Measurements from ENCODE around the gene SF3B5. TPM values are rescaled to one million over a fixed set of nuclear protein-coding genes. Genes with fewer than 3 reads are reported as not detected.
"Not testable (repeated sequence)": the region's sequence is repeated elsewhere in the genome, so short reads cannot be mapped to it uniquely, and the experiment has no call there.

The SF3B5 gene
- polyA plus RNA-seq, 6 donors from 2014 or later, result 314 to 420 (median 370) TPM

DNA sequence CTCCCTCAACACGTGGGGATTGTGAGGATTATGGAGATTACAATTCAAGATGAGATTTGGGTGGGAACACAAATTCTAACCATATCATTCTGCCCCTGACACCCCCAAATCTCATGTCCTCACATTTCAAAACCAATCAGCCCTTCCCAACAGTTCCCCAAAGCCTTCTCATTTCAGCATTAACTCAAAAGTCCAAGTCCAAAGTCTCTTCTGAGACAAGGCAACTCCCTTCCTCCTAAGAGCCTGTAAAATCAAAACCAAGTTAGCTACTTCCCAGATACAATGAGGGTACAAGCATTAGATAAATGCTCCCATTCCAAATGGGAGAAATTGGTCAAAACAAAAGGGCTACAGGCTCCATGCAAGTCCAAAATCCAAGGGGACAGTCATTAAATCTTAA lies 47.7 kb downstream of the SF3B5 start:
- peaks cover 0 to 9% (median 3%) of the 10 kb centered on the region in 7 donors for H3K9me3 Mint-ChIP-seq
- H3K27ac Mint-ChIP-seq, result no peak overlapping the region
- H3K27me3 Mint-ChIP-seq, result no peaks in the 10 kb centered on the region
- H3K36me3 Mint-ChIP-seq, result peaks cover 5 to 10% of the 10 kb centered on the region in 2 donors
- ATAC-seq (ENCODE audit: low read depth in 2 of 2) (no peak), DNase-seq (no peak)
- H3K4me3 Mint-ChIP-seq, result no peak overlapping the region
- H3K4me1 Mint-ChIP-seq, result peaks cover 0 to 5% (median 2%) of the 10 kb centered on the region in 3 donors

DNA sequence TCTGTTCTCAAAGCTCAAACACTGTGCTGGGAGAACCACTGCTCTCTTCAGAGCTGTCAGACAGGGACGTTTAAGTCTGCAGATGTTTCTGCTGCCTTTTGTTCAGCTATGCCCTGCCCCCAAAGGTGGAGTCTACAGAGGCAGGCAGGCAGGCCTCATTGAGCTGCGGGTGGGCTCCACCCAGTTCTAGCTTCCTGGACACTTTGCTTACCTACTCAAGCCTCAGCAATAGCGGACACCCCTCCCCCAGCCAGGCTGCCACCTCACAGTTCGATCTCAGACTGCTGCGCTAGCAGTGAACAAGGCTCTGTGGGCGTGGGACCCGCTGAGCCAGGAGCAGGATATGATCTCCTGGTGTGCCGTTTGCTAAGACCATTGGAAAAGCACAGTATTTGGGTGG lies 48.7 kb downstream of the SF3B5 start:
- peaks cover 0 to 14% (median 6%) of the 10 kb centered on the region in 7 donors for H3K9me3 Mint-ChIP-seq
- not testable (repeated sequence) for H3K27me3 Mint-ChIP-seq; H3K27ac Mint-ChIP-seq; ATAC-seq (ENCODE audit: low read depth in 2 of 2); DNase-seq; H3K4me3 Mint-ChIP-seq; H3K4me1 Mint-ChIP-seq; H3K36me3 Mint-ChIP-seq

DNA sequence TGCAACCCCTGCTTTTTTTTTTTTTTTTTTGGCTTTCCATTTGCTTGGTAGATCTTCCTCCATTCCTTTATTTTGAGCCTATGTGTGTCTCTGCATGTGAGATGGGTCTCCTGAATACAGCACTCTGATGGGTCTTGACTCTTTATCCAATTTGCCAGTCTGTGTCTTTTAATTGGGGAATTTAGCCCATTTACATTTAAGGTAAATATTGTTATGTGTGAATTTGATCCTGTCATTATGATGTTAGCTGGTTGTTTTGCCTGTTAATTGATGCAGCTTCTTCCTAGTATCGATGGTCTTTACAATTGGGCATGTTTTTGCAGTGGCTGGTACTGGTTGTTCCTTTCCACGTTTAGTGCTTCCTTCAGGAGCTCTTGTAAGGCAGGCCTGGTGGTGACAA lies 50.4 kb downstream of the SF3B5 start:
- DNase-seq; H3K4me3 Mint-ChIP-seq; H3K36me3 Mint-ChIP-seq; ATAC-seq (ENCODE audit: low read depth in 2 of 2); H3K27ac Mint-ChIP-seq; H3K4me1 Mint-ChIP-seq; H3K27me3 Mint-ChIP-seq: not testable (repeated sequence)
- peaks cover 0 to 14% (median 8%) of the 10 kb centered on the region in 7 donors for H3K9me3 Mint-ChIP-seq

Other genes starting within 250 kb of the SF3B5 start
- not detected for gene ZC2HC1B, start 231.1 kb downstream of the SF3B5 start, polyA plus RNA-seq (ENCODE audit: low read depth in 6 of 6)
- gene PLAGL1, start 87.3 kb downstream of the SF3B5 start, polyA plus RNA-seq (ENCODE audit: low read depth in 6 of 6), result 10 to 100 TPM in 3 of 6 donors, 1 to 10 TPM in 3; 8.5 to 12.5 (median 10.1) TPM
- 1 to 10 TPM in 5 of 6 donors, under 1 TPM in 1; 0.26 to 4.1 (median 2.8) TPM for gene STX11, start 54.9 kb upstream of the SF3B5 start, polyA plus RNA-seq (ENCODE audit: low read depth in 6 of 6)
- gene UTRN, start 189.8 kb upstream of the SF3B5 start, polyA plus RNA-seq (ENCODE audit: low read depth in 6 of 6), result 100 to 1,000 TPM in 1 of 6 donors, 10 to 100 TPM in 5; 27.7 to 160 (median 73.1) TPM